ENCODE results near the gene KATNAL1.

DNA sequence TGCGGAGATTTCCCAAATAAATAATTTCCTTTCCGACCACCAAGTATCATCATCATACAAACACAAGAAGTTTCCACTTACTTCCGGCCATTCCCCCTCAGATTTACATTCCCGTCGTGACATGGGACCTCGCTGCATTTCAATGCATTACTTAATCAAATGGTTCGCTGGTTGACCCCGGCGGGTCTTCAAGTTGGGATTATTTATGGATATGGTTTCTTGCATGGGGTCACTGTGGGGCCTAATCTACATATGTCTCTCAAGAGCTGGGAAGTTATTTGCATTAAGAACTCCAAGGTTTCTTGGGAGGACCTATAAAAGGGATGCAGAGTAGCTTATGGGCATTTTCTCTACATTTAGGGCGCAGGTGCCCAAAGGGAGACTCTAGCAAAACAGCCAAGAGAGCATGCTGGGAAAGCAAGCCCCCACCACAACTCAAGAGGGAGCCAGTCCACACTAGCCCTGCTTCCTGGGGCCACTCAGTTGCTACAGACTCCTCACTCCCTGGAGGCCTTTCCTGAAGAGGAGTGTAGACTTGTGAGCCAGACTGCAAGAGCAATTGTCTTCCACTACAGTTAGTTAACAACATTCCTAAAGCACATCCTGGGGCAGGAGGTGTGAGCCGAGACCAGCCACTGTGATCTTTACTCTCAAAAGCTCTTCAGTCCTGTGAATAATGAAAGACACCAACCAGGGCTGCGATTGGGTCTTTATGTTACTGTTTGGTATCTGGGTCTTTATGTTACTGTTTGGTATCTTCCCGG, 125.3 kb downstream of the KATNAL1 start:
- no peak for TF ChIP-seq POLR2A (IDR thresholded peaks at IDR 0.05)
- TF ChIP-seq, protein P1, sequence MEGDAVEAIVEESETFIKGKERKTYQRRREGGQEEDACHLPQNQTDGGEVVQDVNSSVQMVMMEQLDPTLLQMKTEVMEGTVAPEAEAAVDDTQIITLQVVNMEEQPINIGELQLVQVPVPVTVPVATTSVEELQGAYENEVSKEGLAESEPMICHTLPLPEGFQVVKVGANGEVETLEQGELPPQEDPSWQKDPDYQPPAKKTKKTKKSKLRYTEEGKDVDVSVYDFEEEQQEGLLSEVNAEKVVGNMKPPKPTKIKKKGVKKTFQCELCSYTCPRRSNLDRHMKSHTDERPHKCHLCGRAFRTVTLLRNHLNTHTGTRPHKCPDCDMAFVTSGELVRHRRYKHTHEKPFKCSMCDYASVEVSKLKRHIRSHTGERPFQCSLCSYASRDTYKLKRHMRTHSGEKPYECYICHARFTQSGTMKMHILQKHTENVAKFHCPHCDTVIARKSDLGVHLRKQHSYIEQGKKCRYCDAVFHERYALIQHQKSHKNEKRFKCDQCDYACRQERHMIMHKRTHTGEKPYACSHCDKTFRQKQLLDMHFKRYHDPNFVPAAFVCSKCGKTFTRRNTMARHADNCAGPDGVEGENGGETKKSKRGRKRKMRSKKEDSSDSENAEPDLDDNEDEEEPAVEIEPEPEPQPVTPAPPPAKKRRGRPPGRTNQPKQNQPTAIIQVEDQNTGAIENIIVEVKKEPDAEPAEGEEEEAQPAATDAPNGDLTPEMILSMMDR (IDR thresholded peaks at IDR 0.05), result no peak
